H1 (cell line): ENCODE results near the gene FRRS1L. TPM values are rescaled to one million over a fixed set of nuclear protein-coding genes. Genes with fewer than 3 reads are reported as not detected.

ENCODE experiments used
- CTCF ChIA-PET: fragments of 300-600 bp; sonication (Branson Sonifier 250); formaldehyde crosslinking; loops from one replicate; lab custom pipeline; 2021; ENCODE audit not compliant: partially characterized antibody; lab: Charles Lee
- POLR2A ChIA-PET: fragments of 300-600 bp; sonication (Branson Sonifier 250); formaldehyde crosslinking; loops from one replicate; lab custom pipeline; 2021; ENCODE audit warnings: inconsistent platforms; ENCODE audit not compliant: partially characterized antibody; lab: Charles Lee
- DNase-seq, 2 experiments: peaks; one replicate each; pipeline versions ENCODE4 v3.0.0 to v3.0.0-alpha.2; 2010 to 2022; ENCODE audit warnings: low spot score in 2 of 2, low read depth in 1 of 2, mixed read lengths in 1 of 2
- FAIRE-seq: peaks from 2 replicates; lab custom pipeline; 2011; peaks lifted over from hg19 to GRCh38; lab: Jason Lieb, UNC
- H2AFZ ChIP-seq: 2 replicates; pipeline ENCODE4 v1.8.1; 2012; ENCODE audit warnings: low read length, inconsistent platforms
- H2AK5ac ChIP-seq: 2 replicates; pipeline ENCODE4 v1.6.1; 2013; ENCODE audit warnings: low read depth, low read length
- H2BK120ac ChIP-seq: replicated peaks from 2 replicates; pipeline ENCODE3; 2013; ENCODE audit warnings: low read depth, low read length, inconsistent platforms
- H2BK12ac ChIP-seq: 2 replicates; pipeline ENCODE4 v1.6.1; 2013; ENCODE audit warnings: low read depth, low read length
- H2BK15ac ChIP-seq: 2 replicates; pipeline ENCODE4 v1.6.1; 2013; ENCODE audit warnings: low read length
- H2BK20ac ChIP-seq: 2 replicates; pipeline ENCODE4 v1.6.1; 2013; ENCODE audit warnings: low read length
- H2BK5ac ChIP-seq: 2 replicates; pipeline ENCODE4 v1.6.1; 2013; ENCODE audit warnings: low read depth, low read length
- H3K14ac ChIP-seq: 2 replicates; pipeline ENCODE4 v1.6.1; 2013; ENCODE audit warnings: inconsistent platforms; ENCODE audit not compliant: insufficient read length
- H3K18ac ChIP-seq: 2 replicates; pipeline ENCODE4 v1.6.1; 2013; ENCODE audit warnings: low read length; ENCODE audit errors: extremely low read depth
- H3K23ac ChIP-seq: 2 replicates; pipeline ENCODE4 v1.6.1; 2013; ENCODE audit warnings: inconsistent platforms; ENCODE audit not compliant: insufficient read length
- H3K23me2 ChIP-seq: 2 replicates; pipeline ENCODE4 v1.6.1; 2013; ENCODE audit warnings: low read depth, low read length
- H3K27ac ChIP-seq: 2 replicates; pipeline ENCODE4 v1.6.1; 2011; ENCODE audit warnings: low read depth, low read length, inconsistent platforms
- H3K27me3 ChIP-seq, 4 experiments: replicated peaks in 1 of 4; 1 replicate in 1 of 4; 2 replicates in 3 of 4; pipeline versions ENCODE4 v1.6.1 to v1.8.1; 2011 to 2013; ENCODE audit warnings: low read length in 3 of 4, mild to moderate bottlenecking in 3 of 4, inconsistent platforms in 2 of 4, mixed read lengths in 2 of 4, moderate library complexity in 1 of 4; ENCODE audit not compliant: control insufficient read depth in 3 of 4, insufficient read depth in 3 of 4; ENCODE audit errors: extremely low read depth in 1 of 4
- H3K36me3 ChIP-seq, 4 experiments: 2 replicates each; pipeline versions ENCODE4 v1.6.1 to v1.8.1; 2011 to 2013; ENCODE audit warnings: mild to moderate bottlenecking in 4 of 4, low read length in 3 of 4, moderate library complexity in 2 of 4, control low read depth in 1 of 4, inconsistent platforms in 1 of 4; ENCODE audit not compliant: insufficient read depth in 4 of 4, control insufficient read depth in 2 of 4
- H3K4ac ChIP-seq: replicated peaks from 2 replicates; pipeline ENCODE3; 2013; ENCODE audit warnings: low read length, low read depth, mixed read lengths, inconsistent platforms; ENCODE audit not compliant: insufficient read length
- H3K4me1 ChIP-seq, 4 experiments: replicated peaks in 1 of 4; 1 replicate in 1 of 4; 2 replicates in 3 of 4; pipeline versions ENCODE4 v1.6.1 to v1.8.1; 2011 to 2013; ENCODE audit warnings: low read length in 3 of 4, inconsistent platforms in 2 of 4, mixed read lengths in 1 of 4; ENCODE audit not compliant: insufficient read depth in 4 of 4, control insufficient read depth in 3 of 4
- H3K4me2 ChIP-seq, 2 experiments: 2 replicates each; pipeline versions ENCODE4 v1.6.1 to v1.8.1; 2011 to 2013; ENCODE audit warnings: low read depth in 2 of 2, low read length in 2 of 2, control low read depth in 1 of 2, inconsistent platforms in 1 of 2, mild to moderate bottlenecking in 1 of 2; ENCODE audit not compliant: insufficient read depth in 1 of 2
- H3K4me3 ChIP-seq, 4 experiments: fragments of 200-600, 300-600 bp in 1 of 4; sonication (generic), shearing (Covaris generic), sonication (Bioruptor Twin) in 1 of 4; 2 replicates each; pipeline versions ENCODE4 v1.5.1 to v1.8.1; 2011 to 2016; ENCODE audit warnings: low read length in 4 of 4, low read depth in 3 of 4, control low read depth in 2 of 4, inconsistent platforms in 2 of 4, mild to moderate bottlenecking in 2 of 4, mixed read lengths in 1 of 4, moderate library complexity in 1 of 4; ENCODE audit not compliant: insufficient read depth in 2 of 4; ENCODE audit errors: extremely low read depth in 1 of 4
- H3K56ac ChIP-seq: replicated peaks from 2 replicates; pipeline ENCODE3; 2013; ENCODE audit warnings: low read depth, mild to moderate bottlenecking, mixed read lengths, low read length, inconsistent platforms; ENCODE audit not compliant: insufficient read length
- H3K79me1 ChIP-seq: 2 replicates; pipeline ENCODE4 v1.6.1; 2013; ENCODE audit warnings: low read depth, low read length, control low read depth
- H3K79me2 ChIP-seq, 2 experiments: 2 replicates each; pipeline versions ENCODE4 v1.6.1 to v1.8.1; 2012 to 2013; ENCODE audit warnings: low read length in 2 of 2, mild to moderate bottlenecking in 2 of 2, inconsistent platforms in 1 of 2; ENCODE audit not compliant: insufficient read depth in 2 of 2, control insufficient read depth in 1 of 2
- H3K9ac ChIP-seq, 4 experiments: replicated peaks in 1 of 4; 1 replicate in 1 of 4; 2 replicates in 3 of 4; pipeline versions ENCODE4 v1.6.1 to v1.8.1; 2011 to 2013; ENCODE audit warnings: low read depth in 3 of 4, low read length in 3 of 4, control low read depth in 2 of 4, mild to moderate bottlenecking in 2 of 4, moderate library complexity in 2 of 4, inconsistent platforms in 1 of 4; ENCODE audit errors: extremely low read depth in 1 of 4
- H3K9me3 ChIP-seq, 2 experiments: 2 replicates each; pipeline versions ENCODE4 v1.6.1 to v1.8.1; 2012 to 2013; ENCODE audit warnings: mild to moderate bottlenecking in 2 of 2, moderate library complexity in 2 of 2, control low read depth in 1 of 2, inconsistent platforms in 1 of 2, low read depth in 1 of 2, low read length in 1 of 2, mixed read lengths in 1 of 2; ENCODE audit not compliant: insufficient read depth in 2 of 2
- H4K20me1 ChIP-seq, 2 experiments: replicated peaks in 1 of 2; 2 replicates each; pipeline versions ENCODE3 to v1.8.1; 2011 to 2013; ENCODE audit warnings: inconsistent platforms in 2 of 2, low read length in 2 of 2, mild to moderate bottlenecking in 1 of 2; ENCODE audit not compliant: insufficient read depth in 2 of 2, control insufficient read depth in 1 of 2
- H4K5ac ChIP-seq: 2 replicates; pipeline ENCODE4 v1.6.1; 2013; ENCODE audit warnings: low read length, low read depth, mixed read lengths, inconsistent platforms; ENCODE audit not compliant: insufficient read length
- H4K8ac ChIP-seq: 2 replicates; pipeline ENCODE4 v1.8.0; 2013; ENCODE audit warnings: mild to moderate bottlenecking, moderate library complexity, low read length, inconsistent platforms; ENCODE audit not compliant: insufficient read depth; ENCODE audit errors: extremely low read depth
- H4K91ac ChIP-seq: replicated peaks from 2 replicates; pipeline ENCODE3; 2013; ENCODE audit warnings: low read length, mixed read lengths, inconsistent platforms; ENCODE audit not compliant: insufficient read length
- ASH2L ChIP-seq: fragments of 200-600, 300-600 bp; sonication (generic); IDR thresholded peaks from one replicate; pipeline ENCODE4 v1.7.1; 2017; ENCODE audit warnings: low read length
- BACH1 ChIP-seq: IDR thresholded peaks from 2 replicates; pipeline ENCODE4 v1.6.1; 2012; ENCODE audit warnings: low read length, improper control_type of control experiment
- CEBPB ChIP-seq: IDR thresholded peaks from 2 replicates; pipeline ENCODE4 v1.6.1; 2012; ENCODE audit warnings: low read depth, low read length
- CTCF ChIP-seq, 3 experiments: IDR thresholded peaks; 1 replicate in 2 of 3; 2 replicates in 1 of 3; pipeline versions ENCODE4 v1.5.1 to v1.6.1; 2011; ENCODE audit warnings: low read length in 3 of 3, mild to moderate bottlenecking in 3 of 3, inconsistent platforms in 2 of 3, low read depth in 1 of 3, moderate library complexity in 1 of 3; ENCODE audit not compliant: insufficient read depth in 1 of 3; ENCODE audit errors: control extremely low read depth in 1 of 3
- EP300 ChIP-seq, 2 experiments: IDR thresholded peaks; 1 replicate in 1 of 2; 2 replicates in 1 of 2; pipeline ENCODE4 v1.6.1; 2011 to 2012; ENCODE audit warnings: low read depth in 2 of 2, low read length in 2 of 2, mild to moderate bottlenecking in 2 of 2, borderline replicate concordance in 1 of 2, inconsistent platforms in 1 of 2, moderate library complexity in 1 of 2
- GTF2F1 ChIP-seq: IDR thresholded peaks from 2 replicates; pipeline ENCODE4 v1.6.1; 2012; ENCODE audit warnings: low read depth, low read length, improper control_type of control experiment, borderline replicate concordance
- PHF8 ChIP-seq: fragments of 200-600 bp; sonication (generic); conservative IDR thresholded peaks from 2 replicates; pipeline ENCODE4 v1.7.1; 2012; ENCODE audit warnings: low read depth, mild to moderate bottlenecking, inconsistent platforms, low read length, moderate library complexity
- RFX5 ChIP-seq: IDR thresholded peaks from 2 replicates; pipeline ENCODE4 v1.6.1; 2011; ENCODE audit warnings: low read depth, low read length, improper control_type of control experiment, borderline replicate concordance
- TAF1 ChIP-seq: IDR thresholded peaks from 2 replicates; pipeline ENCODE4 v1.6.1; 2011; ENCODE audit warnings: mild to moderate bottlenecking, low read depth, low read length
- TCF12 ChIP-seq: IDR thresholded peaks from 2 replicates; pipeline ENCODE4 v1.6.1; 2011; ENCODE audit warnings: low read depth, mild to moderate bottlenecking, low read length
- WGBS, 2 experiments: shearing (Covaris generic) in 1 of 2; methylation state at CpG; one replicate each; pipeline versions ENCODE4 v1.1.6 to v1.1.7; 2013 to 2015; ENCODE audit warnings: low lambda C conversion rate in 2 of 2, mixed read lengths in 2 of 2, inconsistent platforms in 1 of 2, low coverage in 1 of 2, missing lambda C conversion rate in 1 of 2; ENCODE audit not compliant: insufficient replicate concordance in 2 of 2, insufficient coverage in 1 of 2, insufficient read length in 1 of 2; ENCODE audit errors: extremely low coverage in 1 of 2, missing lambda C conversion rate in 1 of 2; 5-methylcytosine and 5-hydroxymethylcytosine counted together
- polyA plus RNA-seq, 7 experiments: library from polyadenylated mRNA; depleted of rRNA in 3 of 7; stranded (reverse) in 5 of 7; unstranded in 2 of 7; fragments of >200 nt in 5 of 7; fragments of 200-250 nt in 2 of 7; gene quantifications; 1 replicate in 5 of 7; 2 replicates in 1 of 7; 4 replicates in 1 of 7; pipeline versions ENCODE4 v1.2.1 to v1.2.3, GENCODE V29; 2011 to 2013; ENCODE audit warnings: missing spikeins in 2 of 7, mixed read lengths in 2 of 7
- total RNA-seq: library from RNA; stranded (reverse); fragmentation: NEBNext Ultra II Directional; extraction: Animal tissue kit (Norgen Biotek cat#: 25700); gene quantifications from 2 replicates; pipeline ENCODE4 v1.2.1, GENCODE V29; 2021

Gene FRRS1L
- total and polyA plus RNA-seq, 2 of the 8 experiments (the other 6 are each of a cell fraction or from before 2014, with no cell fraction given): 1.0 to 2.2 TPM

- Histone ChIP-seq H2BK12ac (no peak overlapping the region), H3K56ac (no peak overlapping the region), H3K4me3 (no peak overlapping the region), H3K4me2 (no peak overlapping the region), H3K18ac (no peak overlapping the region), H3K4me1 (peaks cover 2 to 11% (median 5%) of the 10 kb centered on the region in 4 experiments; a peak in 5 of 7 replicates), H3K9me3 (no peaks in the 10 kb centered on the region), H4K91ac (no peak overlapping the region), H2BK5ac (no peak overlapping the region), H3K23ac (no peak overlapping the region), H3K14ac (no peak overlapping the region), H3K79me1 (peaks cover 8% of the 10 kb centered on the region), H2BK20ac (no peak overlapping the region), H2BK120ac (no peak overlapping the region), H3K36me3 (peaks cover 0 to 12% (median 3%) of the 10 kb centered on the region in 4 experiments; a peak in 2 of 8 replicates), H2AFZ (no peak overlapping the region), H4K5ac (no peak overlapping the region), H4K20me1 (peaks cover 11 to 22% of the 10 kb centered on the region in 2 experiments), H3K23me2 (no peaks in the 10 kb centered on the region), H2AK5ac (no peak overlapping the region), H3K27ac (no peak overlapping the region), H3K79me2 (peaks cover 3 to 98% of the 10 kb centered on the region in 2 experiments; a peak in 3 of 4 replicates), H4K8ac (no peak overlapping the region), H2BK15ac (no peak overlapping the region), H3K9ac (no peak overlapping the region), H3K4ac (no peak overlapping the region), H3K27me3 (no peaks in the 10 kb centered on the region)
- POLR2A ChIA-PET: interaction anchor here (2.2 kb wide), 1 partner anchor 18 kb away, joined by 11 read pairs; the partner anchor contains the start of gene TMEM245
- no peak for FAIRE-seq
- 92% methylated on average over 3 of the region's 3 CpGs; no CpG with 5 or more reads in 1 of the 2 experiments for WGBS, 2 experiments
- CTCF ChIA-PET: interaction anchor here (1.2 to 1.3 kb wide), 2 partner anchors 13 to 55 kb away, joined by 3 to 4 read pairs; no protein-coding TSS in a partner anchor
- no peak for DNase-seq
- TF ChIP-seq GTF2F1 (no peak), BACH1 (no peak), EP300 (IDR thresholded peaks at IDR 0.05; ENCODE audit: borderline replicate concordance in 1 of 2, low read depth in 2 of 2, low read length in 2 of 2) (no peak), CEBPB (no peak), TCF12 (no peak), CTCF (IDR thresholded peaks at IDR 0.05; ENCODE audit: control extremely low read depth in 1 of 3, insufficient read depth in 1 of 3, low read depth in 1 of 3, low read length in 3 of 3) (no peak), TAF1 (no peak), ASH2L (no peak), RFX5 (no peak), PHF8 (no peak)
Observed at GRCh38 chr9:109100543-109101201, 66.4 kb downstream of the FRRS1L start.
